Measurements from ENCODE around the gene DOK5.

DNA sequence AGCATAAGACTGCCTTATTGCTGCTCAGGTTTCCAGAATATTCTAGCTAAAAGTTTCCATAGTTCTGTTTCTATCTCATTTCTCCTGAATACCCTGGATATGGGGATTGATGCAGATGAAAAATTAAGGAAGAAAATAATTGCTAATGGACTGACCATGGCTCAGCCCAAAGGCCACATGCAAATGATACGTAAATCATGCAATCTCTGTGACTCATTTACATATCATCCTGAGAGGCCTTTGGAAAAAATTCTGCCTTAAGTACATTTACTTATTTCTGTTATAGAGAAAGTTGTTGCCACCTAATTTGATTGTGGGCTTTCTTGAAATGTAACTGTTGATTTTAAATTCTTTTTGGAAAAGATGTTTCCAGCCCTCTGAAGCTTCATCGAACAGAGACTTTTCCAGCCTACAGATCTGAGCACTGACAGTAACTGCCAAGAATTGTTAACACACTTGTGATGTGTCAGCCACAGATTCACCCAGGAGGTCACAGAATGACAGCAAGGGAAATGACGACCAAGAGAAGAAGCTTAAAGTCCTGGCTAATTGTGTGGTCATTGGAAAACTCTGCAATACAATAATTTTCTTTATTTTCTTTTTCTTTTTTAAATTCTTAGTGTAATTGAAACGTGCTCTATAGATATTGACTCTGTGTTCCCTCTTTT is 174.8 kb downstream of the DOK5 start:
- no peak for TF ChIP-seq CTCF (IDR thresholded peaks at IDR 0.05; ENCODE audit: borderline replicate concordance, extremely low read depth, low read length, poor library complexity, severe bottlenecking)
- TF ChIP-seq EZH2 (IDR thresholded peaks at IDR 0.05; ENCODE audit: borderline replicate concordance, low read depth, low read length, severe bottlenecking) = no peak
